Activated CD8-positive, alpha-beta memory T cell treated with anti-CD3 and anti-CD28 coated beads for 36 hours (primary cell): ENCODE results near the gene KANK2. TPM values are rescaled to one million over a fixed set of nuclear protein-coding genes. Genes with fewer than 3 reads are reported as not detected.

Experiments
- CTCF ChIA-PET: fragments of 350-600 bp; sonication (Branson Sonifier 250); formaldehyde crosslinking; loops from one replicate; lab custom pipeline; 2021; ENCODE audit warnings: antibody characterized with exemption; lab: Charles Lee
- POLR2A ChIA-PET: fragments of 350-600 bp; sonication (Branson Sonifier 250); formaldehyde crosslinking; loops from one replicate; lab custom pipeline; 2021; ENCODE audit warnings: antibody characterized with exemption; lab: Charles Lee
- total RNA-seq, 2 experiments: library from RNA; stranded (reverse); gene quantifications; one replicate each; pipeline ENCODE4 v1.2.3, GENCODE V29; 2021

KANK2 gene
- total RNA-seq, 2 experiments from 2014 or later, result 1.5 to 3.2 TPM

DNA sequence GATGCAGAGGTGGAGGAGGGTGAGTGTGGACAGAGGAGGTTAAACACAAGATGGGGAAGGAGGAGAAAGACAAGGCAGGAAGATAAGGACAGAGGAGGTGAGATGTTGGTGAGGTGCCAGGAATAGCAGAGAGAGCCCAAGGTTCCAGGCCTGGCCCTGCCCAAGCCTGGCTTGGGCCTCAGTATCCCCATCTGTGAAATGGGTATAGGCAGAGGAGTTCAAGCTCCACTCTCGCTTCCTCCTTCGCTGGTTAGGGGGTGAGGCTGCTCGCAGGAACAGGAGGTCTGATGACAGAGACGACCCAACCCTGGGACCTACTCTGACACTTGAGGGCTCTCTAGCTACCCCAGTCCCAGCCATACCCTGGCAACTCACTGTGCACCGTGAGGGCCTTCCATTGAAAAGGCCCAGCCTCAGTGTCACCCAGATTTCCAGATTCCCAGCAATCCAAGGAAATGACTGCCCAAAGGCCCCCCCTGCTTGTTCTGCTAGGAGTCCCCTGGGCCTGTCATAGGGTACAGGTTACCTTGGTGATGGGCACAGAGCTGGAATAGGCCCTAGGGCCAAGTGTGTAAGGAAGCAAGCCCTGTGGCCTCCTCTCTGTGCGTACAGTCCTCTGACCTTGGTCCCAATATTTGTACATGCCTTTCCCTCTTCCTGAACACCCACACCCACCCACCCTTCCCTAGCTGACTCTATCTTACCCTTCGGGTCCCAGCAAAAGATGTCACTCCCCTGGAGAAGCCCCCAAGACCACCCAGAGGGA lies 33.5 kb upstream of the KANK2 start:
- CTCF ChIA-PET, result interaction anchor here (0.6 kb wide), 1 partner anchor 1245 kb away, joined by 3 read pairs; no protein-coding TSS in a partner anchor
- POLR2A ChIA-PET, result no interaction called here

DNA sequence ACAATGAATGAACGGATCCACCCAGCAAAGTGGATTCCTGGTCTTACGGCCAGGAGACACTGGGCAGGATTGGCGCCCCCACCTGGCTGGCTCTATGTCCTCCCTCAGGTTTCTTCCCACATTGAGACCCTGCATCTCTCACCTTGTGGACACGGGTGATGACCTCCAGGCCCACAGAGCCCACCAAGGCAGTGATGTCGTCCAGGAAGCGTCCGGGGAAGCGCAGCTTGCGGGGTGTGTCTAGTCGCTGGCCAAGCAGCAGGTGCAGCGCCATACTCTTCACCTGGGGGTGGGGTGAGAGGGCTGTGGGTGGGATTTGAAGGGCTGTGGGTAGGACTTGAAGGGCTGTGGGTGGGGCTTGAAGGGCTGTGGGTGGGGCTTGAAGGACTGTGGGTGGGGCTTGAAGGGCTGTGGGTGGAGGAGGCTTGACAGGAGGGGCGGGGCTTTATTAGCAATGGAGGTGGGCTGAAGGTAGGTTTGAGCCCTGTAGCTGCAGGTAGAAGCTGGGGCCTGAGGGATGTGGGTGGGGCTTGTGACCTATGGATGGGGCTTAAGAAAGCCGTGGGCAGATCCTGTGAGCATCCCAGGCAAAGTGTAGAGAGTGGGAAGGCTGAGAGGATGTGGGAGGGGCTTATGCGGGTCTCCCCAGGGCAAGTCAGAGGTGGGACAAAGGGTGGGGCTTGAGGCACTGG lies 30.0 kb upstream of the KANK2 start:
- CTCF ChIA-PET, result interaction anchor here (0.5 to 1.5 kb wide), 3 partner anchors 16 to 199 kb away, joined by 3 to 6 read pairs (median 4); no protein-coding TSS in a partner anchor

DNA sequence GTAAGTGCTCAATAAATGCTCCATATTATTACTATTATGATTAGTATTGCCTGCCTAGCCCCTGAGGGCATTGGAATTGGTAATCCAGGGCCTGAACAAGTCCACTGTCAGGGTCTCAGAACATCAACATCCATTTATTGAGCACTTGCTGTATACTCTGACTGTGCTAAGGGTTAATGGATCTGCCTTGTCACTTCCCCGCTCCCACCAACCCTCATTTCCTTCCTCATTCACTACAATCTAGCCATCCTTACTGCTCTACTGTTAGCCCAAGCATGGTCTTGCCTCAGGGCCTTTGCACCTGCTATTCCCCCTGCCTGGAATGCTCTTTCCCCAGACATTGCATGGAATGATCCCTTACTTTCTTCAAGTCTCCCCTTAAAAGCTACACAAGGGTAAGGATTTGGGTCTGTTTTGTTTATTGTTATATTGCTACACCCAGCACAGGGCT lies 29.4 kb upstream of the KANK2 start:
- POLR2A ChIA-PET, result no interaction called here
- CTCF ChIA-PET, result interaction anchor here (1.2 to 1.5 kb wide), 2 partner anchors 16 to 226 kb away, joined by 3 to 6 read pairs; no protein-coding TSS in a partner anchor

More for the DNA sequence above, 30.0 kb upstream of the KANK2 start:
- POLR2A ChIA-PET, result no interaction called here

DNA sequence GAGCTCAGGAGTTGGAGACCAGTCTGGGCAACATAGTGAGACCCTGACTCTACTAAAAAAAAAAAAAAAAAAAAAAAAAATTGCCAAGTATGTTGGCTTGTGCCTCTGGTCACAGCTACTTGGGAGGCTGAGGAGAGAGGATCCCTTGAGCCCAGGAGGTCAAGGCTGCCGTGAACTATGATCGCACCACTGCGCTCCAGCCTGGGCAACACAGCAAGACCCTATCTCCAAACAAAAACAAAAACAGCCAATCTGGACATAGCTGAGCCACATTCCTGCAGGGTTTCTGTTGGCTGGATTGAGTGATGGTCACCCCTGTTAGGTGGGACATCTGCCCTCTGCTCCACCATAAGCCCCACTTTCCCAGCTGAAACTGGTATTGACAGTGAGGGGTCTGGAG lies 28.5 kb upstream of the KANK2 start:
- ChIA-PET POLR2A (no interaction called here), CTCF (interaction anchor here (0.6 to 1.2 kb wide), 2 partner anchors 157 to 227 kb away, joined by 3 read pairs; no protein-coding TSS in a partner anchor)

DNA sequence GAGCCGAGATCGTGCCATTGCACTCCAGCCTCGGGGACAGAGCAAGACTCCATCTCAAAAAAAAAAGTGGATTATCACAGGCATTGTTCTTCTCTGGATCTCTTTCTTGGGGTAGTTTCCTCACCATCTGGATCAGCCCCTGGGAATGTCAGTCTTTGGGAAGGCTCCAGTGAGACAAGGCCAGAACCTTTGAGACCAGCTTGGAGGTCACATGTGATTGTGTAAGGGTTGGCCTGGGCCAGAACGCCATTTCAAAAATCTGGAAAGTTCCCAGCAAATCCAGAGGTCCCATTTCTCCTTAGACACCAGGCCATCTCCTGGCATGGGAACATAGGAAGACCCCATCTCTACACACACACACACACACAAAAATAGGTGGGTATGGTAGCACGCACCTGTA lies 27.8 kb upstream of the KANK2 start:
- ChIA-PET CTCF (no interaction called here), POLR2A (no interaction called here)

- ChIA-PET CTCF (no interaction called here), POLR2A (no interaction called here)
Observed at GRCh38 chr19:11224429-11224828, 27.1 kb upstream of the KANK2 start.

DNA sequence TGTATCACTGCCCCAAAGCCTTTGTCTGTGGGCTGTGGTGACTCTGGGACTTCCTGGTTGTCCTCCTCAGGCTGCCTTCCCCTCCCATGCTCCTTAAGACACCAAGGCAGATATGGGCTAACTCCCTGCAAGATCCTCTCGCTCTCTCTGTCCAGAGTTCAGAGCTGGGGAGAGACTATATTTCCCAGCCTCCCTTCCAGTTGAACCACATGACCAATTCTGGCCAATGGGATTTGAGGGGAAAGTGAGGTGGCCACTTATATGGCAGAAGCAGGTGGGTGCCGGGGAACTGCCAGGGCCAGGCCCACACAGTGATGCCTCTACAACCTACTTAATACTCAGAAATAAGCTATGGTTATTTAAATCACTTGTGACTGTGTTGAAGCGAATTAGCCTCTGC lies 25.9 kb upstream of the KANK2 start:
- ChIA-PET POLR2A (no interaction called here), CTCF (no interaction called here)

DNA sequence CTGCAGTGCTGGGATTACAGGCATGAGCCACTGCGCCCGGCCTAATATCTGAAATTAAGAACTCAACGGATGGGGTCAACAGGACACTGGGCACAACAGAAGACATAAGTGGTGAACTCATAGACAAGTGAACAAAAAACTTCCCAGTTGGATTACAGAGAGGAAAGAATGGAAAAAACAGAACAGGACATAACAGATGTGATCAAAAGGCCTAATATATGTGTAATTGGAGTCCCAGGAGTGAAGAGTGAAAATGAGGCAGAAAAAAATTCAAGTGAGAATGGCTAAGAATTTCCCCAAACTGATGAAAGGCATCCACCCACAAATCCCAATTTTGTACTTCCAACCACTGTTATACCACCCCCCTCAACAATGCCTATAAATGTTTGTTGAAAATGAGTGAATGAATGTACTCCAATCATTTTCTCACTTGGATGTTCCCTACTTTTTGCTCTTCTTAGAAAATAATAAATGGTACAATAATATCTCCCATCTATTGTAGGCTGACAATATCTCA lies 23.8 kb upstream of the KANK2 start:
- ChIA-PET POLR2A (no interaction called here), CTCF (no interaction called here)

GRCh38 chr19:11214387-11214786 lies 17.0 kb upstream of the KANK2 start:
- ChIA-PET POLR2A (no interaction called here), CTCF (no interaction called here)

GRCh38 chr19:11210656-11210928 lies 13.2 kb upstream of the KANK2 start:
- ChIA-PET POLR2A (no interaction called here), CTCF (no interaction called here)

DNA sequence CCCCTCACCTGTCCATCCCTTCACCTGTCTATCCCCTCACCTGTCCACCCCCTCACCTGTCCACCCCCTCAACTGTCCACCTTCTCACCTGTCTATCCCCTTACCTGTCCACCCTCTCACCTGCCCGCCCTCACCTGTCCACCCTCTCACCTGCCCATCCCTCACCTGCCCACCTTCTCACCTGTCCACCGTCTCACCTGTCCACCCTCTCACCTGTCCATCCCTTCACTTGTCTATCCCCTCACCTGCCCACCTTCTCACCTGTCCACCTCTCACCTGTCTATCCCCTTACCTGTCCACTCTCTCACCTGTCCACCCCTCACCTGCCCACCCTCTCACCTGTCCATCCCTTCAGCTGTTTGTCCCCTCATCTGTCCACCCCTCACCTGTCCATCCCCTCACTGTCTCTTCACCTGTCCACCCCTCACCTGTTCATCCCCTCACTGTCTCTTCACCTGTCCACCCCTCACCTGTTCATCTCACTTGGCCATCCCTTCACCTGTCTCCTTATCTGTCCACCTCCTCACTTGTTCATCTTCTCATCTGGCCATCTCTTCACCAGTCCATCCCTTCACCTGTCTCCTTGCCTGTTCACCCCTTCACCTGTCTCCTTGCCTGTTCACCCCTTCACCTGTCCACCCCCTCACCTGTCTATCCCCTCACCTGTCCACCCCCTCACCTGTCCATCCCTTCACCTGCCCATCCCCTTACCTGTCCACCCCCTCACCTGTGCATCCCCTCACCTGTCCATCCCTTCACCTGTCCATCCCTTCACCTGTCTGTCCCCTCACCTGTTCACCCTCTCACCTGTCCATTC lies 12.7 kb upstream of the KANK2 start:
- ChIA-PET CTCF (no interaction called here), POLR2A (no interaction called here)

- CTCF ChIA-PET, result no interaction called here
- POLR2A ChIA-PET, result no interaction called here
Observed at GRCh38 chr19:11208561-11209471, 11.5 kb upstream of the KANK2 start.

DNA sequence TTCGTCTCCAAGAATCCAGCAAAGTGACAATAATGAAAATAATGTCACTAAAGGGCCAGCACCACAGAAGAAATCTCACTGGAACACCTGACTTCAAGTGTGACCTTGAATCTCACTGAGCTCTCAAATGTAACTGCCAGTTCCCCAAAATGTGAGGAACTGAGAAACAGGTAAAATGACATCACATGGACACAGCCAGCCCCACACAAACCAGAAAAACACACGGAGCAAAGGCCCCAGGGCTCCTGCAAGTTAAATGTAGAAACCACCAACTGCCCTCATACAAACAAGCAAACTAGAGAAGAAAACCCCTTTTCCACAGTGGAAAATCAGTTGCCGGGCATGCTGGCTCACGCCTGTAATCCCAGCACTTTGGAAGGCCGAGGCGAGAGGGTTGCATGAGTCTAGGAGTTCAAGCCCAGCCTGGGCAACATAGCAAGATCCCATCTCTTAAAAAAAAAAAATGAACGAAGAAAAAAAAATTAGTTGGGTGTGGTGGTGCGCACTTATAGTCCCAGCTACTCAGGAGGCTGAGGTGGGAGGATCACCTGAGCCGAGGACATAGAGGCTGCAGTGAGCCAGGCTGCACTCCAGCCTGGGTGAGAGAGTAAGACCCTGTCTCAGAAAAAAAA lies 8.7 kb upstream of the KANK2 start:
- POLR2A ChIA-PET, result no interaction called here
- CTCF ChIA-PET, result no interaction called here

DNA sequence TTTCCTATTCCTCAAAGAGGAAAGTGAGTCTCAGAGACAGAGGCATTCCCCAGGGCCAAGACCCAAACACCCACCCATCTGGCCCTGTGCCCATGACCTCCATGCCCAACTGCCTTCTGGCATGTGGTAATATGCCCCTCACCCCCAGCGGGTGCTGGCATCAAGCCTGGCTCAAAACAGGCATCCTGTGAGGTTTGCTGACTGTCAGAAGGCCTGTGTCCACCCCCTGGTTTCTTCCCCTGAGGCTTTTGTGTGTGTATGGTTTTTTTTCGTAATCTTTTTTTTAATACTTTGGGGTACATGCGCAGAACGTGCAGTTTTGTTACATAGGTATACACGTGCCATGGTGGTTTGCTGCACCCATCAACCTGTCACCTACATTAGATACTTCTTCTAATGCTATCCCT lies 7.6 kb upstream of the KANK2 start:
- ChIA-PET CTCF (interaction anchor here (0.6 to 1.0 kb wide), 2 partner anchors 138 to 259 kb away, joined by 4 read pairs; no protein-coding TSS in a partner anchor), POLR2A (no interaction called here)

DNA sequence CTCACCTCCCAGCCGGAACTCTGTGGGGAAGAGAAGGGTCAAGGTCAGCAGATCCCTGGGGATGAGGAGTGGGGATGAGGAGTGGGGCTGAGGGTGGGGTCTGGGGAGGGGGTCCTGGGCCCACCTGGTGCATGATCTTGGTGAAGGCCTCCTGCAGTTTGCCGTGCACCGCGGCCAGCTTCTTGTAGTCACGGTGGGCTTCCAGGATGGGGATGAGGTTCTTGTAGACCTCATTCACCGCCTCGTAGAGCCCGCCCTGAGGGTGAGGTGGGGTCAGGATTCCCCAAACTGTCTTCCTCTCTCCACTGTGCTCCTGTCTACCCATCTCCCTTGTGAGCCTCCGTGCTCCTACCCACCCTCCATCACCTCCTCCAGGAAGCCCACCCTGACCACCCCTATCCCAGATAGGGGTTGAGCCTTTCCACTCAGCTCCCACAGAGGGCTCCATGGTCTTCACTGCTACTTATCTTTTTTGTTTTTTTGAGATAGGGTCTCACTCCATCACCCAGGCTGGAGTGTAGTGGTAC lies 6.8 kb upstream of the KANK2 start:
- CTCF ChIA-PET, result interaction anchor here (0.6 to 1.0 kb wide), 5 partner anchors 9 to 260 kb away, joined by 3 to 4 read pairs (median 3); partner anchors contain the start of gene SPC24

GRCh38 chr19:11203194-11204075 lies 6.1 kb upstream of the KANK2 start:
- POLR2A ChIA-PET, result no interaction called here

More for the DNA sequence above, 6.8 kb upstream of the KANK2 start:
- POLR2A ChIA-PET, result no interaction called here

More at GRCh38 chr19:11203194-11204075, 6.1 kb upstream of the KANK2 start:
- CTCF ChIA-PET, result interaction anchor here (0.7 to 1.0 kb wide), 3 partner anchors 13 to 261 kb away, joined by 3 to 4 read pairs (median 3); partner anchors contain the start of gene SPC24
